HG03521 (cell line): ENCODE measurements around the gene RND2.

Experiments
- ATAC-seq: cut with Tn5 transposase; IDR thresholded peaks from one replicate; pipeline ENCODE4 v1.9.1; 2021; ENCODE audit warnings: mild to moderate bottlenecking, moderate library complexity; ENCODE audit not compliant: unreplicated experiment

Gene RND2

DNA sequence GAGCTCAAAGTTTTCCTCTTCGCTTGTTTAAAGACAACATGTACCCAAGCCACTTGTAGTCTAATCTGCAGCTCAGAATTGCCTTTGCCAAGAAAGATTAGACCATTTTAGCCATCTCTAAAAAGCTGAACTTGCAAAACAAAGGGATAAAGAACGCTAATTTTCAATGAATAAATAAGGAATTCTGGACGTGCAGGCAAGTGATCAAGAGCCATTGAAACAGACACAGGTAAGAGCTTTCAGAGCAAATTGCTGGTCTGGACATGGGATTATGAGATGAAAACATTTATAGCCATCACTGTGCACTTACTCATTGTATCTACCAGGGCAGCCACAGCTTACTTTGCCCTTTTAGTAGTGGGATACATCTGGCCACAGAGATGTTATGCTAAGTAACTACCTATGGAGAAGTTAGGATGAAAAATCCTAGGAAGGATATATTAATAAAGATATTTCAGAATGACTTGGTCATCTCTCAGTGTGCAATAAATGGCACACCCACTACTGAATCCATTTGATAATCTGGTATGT is 44.4 kb downstream of the RND2 start:
- no peak for ATAC-seq

DNA sequence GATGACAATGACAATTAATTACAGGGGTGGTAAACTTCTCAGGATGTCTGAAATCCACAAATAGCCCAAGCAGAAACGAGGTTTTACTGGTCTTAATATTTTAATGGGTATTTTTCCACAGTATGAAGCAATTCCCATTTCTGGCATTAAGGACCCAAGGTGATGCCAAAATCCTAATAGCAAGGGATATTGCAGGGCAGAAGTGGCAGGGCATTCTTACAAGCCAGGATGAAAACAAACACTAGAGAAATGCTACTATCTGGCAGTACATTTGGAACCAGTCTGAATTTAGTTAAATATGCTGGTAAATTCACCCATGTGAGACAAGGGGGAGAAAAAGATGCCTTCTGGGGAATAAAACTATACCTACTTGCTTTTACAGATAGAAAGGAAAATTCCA is 45.2 kb downstream of the RND2 start:
- ATAC-seq: no peak

GRCh38 chr17:43070872-43071271 is 45.8 kb downstream of the RND2 start:
- no peak for ATAC-seq

DNA sequence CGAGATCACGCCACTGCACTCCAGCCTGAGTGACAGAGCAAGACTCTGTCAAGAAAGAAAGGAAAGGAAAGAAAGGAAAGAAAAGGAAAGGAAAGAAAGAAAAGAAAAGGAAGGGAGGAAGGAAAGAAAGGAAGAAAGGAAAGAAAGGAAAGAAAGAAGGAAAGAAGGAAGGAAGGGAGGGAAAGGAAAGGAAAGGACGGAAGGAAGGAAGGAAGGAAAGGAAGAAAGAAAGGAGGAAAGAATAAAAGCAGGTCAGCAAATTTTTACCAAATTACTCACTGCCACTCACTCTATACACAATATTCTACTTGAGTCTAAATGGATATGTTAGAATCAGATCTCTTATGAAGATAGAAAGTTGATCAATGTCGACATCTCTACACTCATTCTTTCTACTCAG is 49.8 kb downstream of the RND2 start:
- no peak for ATAC-seq

GRCh38 chr17:43079641-43080302 is 54.7 kb downstream of the RND2 start:
- ATAC-seq: no peak
